ENCODE data around the gene CGB3. TPM values are rescaled to one million over a fixed set of nuclear protein-coding genes. Genes with fewer than 3 reads are reported as not detected.

CGB3 gene
- total RNA-seq, 1 experiment from 2014 or later, result not detected

GRCh38 chr19:48986211-48986610, 37.9 kb downstream of the CGB3 start:
- ChIA-PET CTCF (interaction anchor here (0.6 to 1.6 kb wide), 2 partner anchors 16 to 158 kb away, joined by 3 to 4 read pairs; no protein-coding TSS in a partner anchor), POLR2A (no interaction called here)
- Histone ChIP-seq H3K9me3 (ENCODE audit: control insufficient read depth, insufficient read depth, low read depth, low read length) (no peaks in the 10 kb centered on the region), H3K36me3 (ENCODE audit: control insufficient read depth, insufficient read depth, low read length) (no peaks in the 10 kb centered on the region), H3K4me3 (ENCODE audit: low read depth in 2 of 2, low read length in 2 of 2) (no peak overlapping the region), H3K27ac (ENCODE audit: low read length) (no peak overlapping the region), H3K4me1 (ENCODE audit: control insufficient read depth, insufficient read depth, low read length) (no peaks in the 10 kb centered on the region), H3K27me3 (ENCODE audit: control insufficient read depth, insufficient read depth, low read length) (no peaks in the 10 kb centered on the region)
- TF ChIP-seq REST (IDR thresholded peaks at IDR 0.05; ENCODE audit: insufficient read depth in 1 of 2, low read depth in 2 of 2, low read length in 1 of 2) (no peak), CTCF (IDR thresholded peaks at IDR 0.05) (no peak), POLR2AphosphoS5 (IDR thresholded peaks at IDR 0.05; ENCODE audit: low read depth, low read length) (no peak), SIN3A (IDR thresholded peaks at IDR 0.05; ENCODE audit: borderline replicate concordance, insufficient read depth, low read depth, low read length) (no peak), TCF7L2 (IDR thresholded peaks at IDR 0.05; ENCODE audit: low read depth, low read length) (no peak)
- intact Hi-C loops (cut with micrococcal nuclease; ENCODE audit: unreplicated experiment), result no loop called here
- in situ Hi-C loops (cut with HindIII; ENCODE audit: low pct_unique_long_range_greater_than_20kb, low sequenced_read_pairs), result no loop called here
- ATAC-seq, result no peak
- no peak for DNase-seq (ENCODE audit: low read depth, low spot score)
- no TSS peak for BruUV-seq (replicated peaks)

DNA sequence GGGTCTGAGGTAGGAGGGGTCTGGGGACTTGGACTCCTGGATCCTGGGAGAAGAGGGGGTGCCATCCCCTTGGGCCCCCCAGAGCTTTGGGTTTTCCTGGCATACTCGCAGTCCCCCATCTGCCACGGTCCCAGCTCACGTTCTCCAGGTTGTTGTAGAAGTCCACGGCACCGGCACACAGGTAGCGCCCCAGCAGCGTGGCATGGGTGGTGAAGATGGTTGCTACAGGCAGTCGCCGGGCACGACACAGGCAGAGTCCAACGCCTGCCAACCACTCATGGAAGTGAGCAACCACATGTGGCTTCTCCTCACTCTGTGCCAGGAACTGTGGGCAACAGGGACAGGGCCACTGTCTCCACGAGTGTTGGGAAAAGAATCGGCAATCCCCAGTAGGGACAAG, 38.4 kb downstream of the CGB3 start:
- in situ Hi-C loops (cut with HindIII; ENCODE audit: low pct_unique_long_range_greater_than_20kb, low sequenced_read_pairs) (no loop called here), intact Hi-C loops (cut with micrococcal nuclease; ENCODE audit: unreplicated experiment) (no loop called here)
- H3K9me3 ChIP-seq (ENCODE audit: control insufficient read depth, insufficient read depth, low read depth, low read length), result no peaks in the 10 kb centered on the region
- ChIA-PET CTCF (no interaction called here), POLR2A (no interaction called here)
- no peak overlapping the region for H3K27ac ChIP-seq (ENCODE audit: low read length)
- no peaks in the 10 kb centered on the region for H3K27me3 ChIP-seq (ENCODE audit: control insufficient read depth, insufficient read depth, low read length)
- no peak overlapping the region for H3K4me3 ChIP-seq (ENCODE audit: low read depth in 2 of 2, low read length in 2 of 2)
- no peak for DNase-seq (ENCODE audit: low read depth, low spot score)
- no TSS peak for BruUV-seq (replicated peaks)
- ATAC-seq, result no peak
- H3K36me3 ChIP-seq (ENCODE audit: control insufficient read depth, insufficient read depth, low read length), result no peaks in the 10 kb centered on the region
- no peak for TF ChIP-seq CTCF (IDR thresholded peaks at IDR 0.05)
- no peak for TF ChIP-seq POLR2AphosphoS5 (IDR thresholded peaks at IDR 0.05; ENCODE audit: low read depth, low read length)
- no peak for TF ChIP-seq SIN3A (IDR thresholded peaks at IDR 0.05; ENCODE audit: borderline replicate concordance, insufficient read depth, low read depth, low read length)
- no peak for TF ChIP-seq TCF7L2 (IDR thresholded peaks at IDR 0.05; ENCODE audit: low read depth, low read length)
- TF ChIP-seq REST (IDR thresholded peaks at IDR 0.05; ENCODE audit: insufficient read depth in 1 of 2, low read depth in 2 of 2, low read length in 1 of 2), result no peak
- H3K4me1 ChIP-seq (ENCODE audit: control insufficient read depth, insufficient read depth, low read length), result no peaks in the 10 kb centered on the region

Data from Panc1 (cell line).